ENCODE data around the gene SMPDL3B.

Gene SMPDL3B

GRCh38 chr1:27934818-27935549 lies at the start of gene SMPDL3B:
SMPDL3B (plus strand) TSS chr1:27935000; CDS start chr1:27935184, 184 bp downstream.
- no peak for DNase-seq

GRCh38 chr1:27885114-27885528 lies 49.7 kb upstream of the SMPDL3B start:
- no peak for DNase-seq

GRCh38 chr1:27885621-27886352 lies 49.0 kb upstream of the SMPDL3B start:
- DNase-seq, result no peak

GRCh38 chr1:27886353-27886679 lies 48.5 kb upstream of the SMPDL3B start:
- DNase-seq, result no peak

- DNase-seq, result no peak
Observed at GRCh38 chr1:27886744-27887143, 48.1 kb upstream of the SMPDL3B start.

GRCh38 chr1:27887215-27888021 lies 47.4 kb upstream of the SMPDL3B start:
- no peak for DNase-seq

- no peak for DNase-seq
Observed at GRCh38 chr1:27889506-27889905, 45.3 kb upstream of the SMPDL3B start.

GRCh38 chr1:27891196-27891889 lies 43.5 kb upstream of the SMPDL3B start:
- no peak for DNase-seq

GRCh38 chr1:27894521-27894920 lies 40.3 kb upstream of the SMPDL3B start:
- no peak for DNase-seq

- DNase-seq, result no peak
Observed at GRCh38 chr1:27906759-27907158, 28.0 kb upstream of the SMPDL3B start.

GRCh38 chr1:27912429-27912828 lies 22.4 kb upstream of the SMPDL3B start:
- peak in 1 of 2 donors; percentile 14 for DNase-seq

GRCh38 chr1:27915082-27915575 lies 19.7 kb upstream of the SMPDL3B start:
- no peak for DNase-seq

GRCh38 chr1:27922272-27922671 lies 12.5 kb upstream of the SMPDL3B start:
- no peak for DNase-seq

- no peak for DNase-seq
Observed at GRCh38 chr1:27928216-27928954, 6.4 kb upstream of the SMPDL3B start.

- DNase-seq, result no peak
Observed at GRCh38 chr1:27931184-27931583, 3.6 kb upstream of the SMPDL3B start.

GRCh38 chr1:27931759-27932158 lies 3.0 kb upstream of the SMPDL3B start:
- no peak for DNase-seq

- DNase-seq, result no peak
Observed at GRCh38 chr1:27935721-27936120, 921 bp downstream of the SMPDL3B start.

- DNase-seq, result no peak
Observed at GRCh38 chr1:27936370-27936769, 1.6 kb downstream of the SMPDL3B start.

GRCh38 chr1:27937524-27937836 lies 2.7 kb downstream of the SMPDL3B start:
- no peak for DNase-seq

GRCh38 chr1:27938488-27938887 lies 3.7 kb downstream of the SMPDL3B start:
- no peak for DNase-seq

- peak; percentile 69 to 74 for DNase-seq
Observed at GRCh38 chr1:27940297-27940696, 5.5 kb downstream of the SMPDL3B start.

GRCh38 chr1:27940870-27941560 lies 6.2 kb downstream of the SMPDL3B start:
- no peak for DNase-seq
